HG03064 (cell line): Measurements from ENCODE around the gene MAST2.
A peak's percentile ranks its signal among the peaks of the same experiment; 100 is the strongest.

Experiments
- ATAC-seq: cut with Tn5 transposase; IDR thresholded peaks from one replicate; pipeline ENCODE4 v1.9.1; 2021; ENCODE audit warnings: low read depth; ENCODE audit not compliant: unreplicated experiment

The MAST2 gene

DNA sequence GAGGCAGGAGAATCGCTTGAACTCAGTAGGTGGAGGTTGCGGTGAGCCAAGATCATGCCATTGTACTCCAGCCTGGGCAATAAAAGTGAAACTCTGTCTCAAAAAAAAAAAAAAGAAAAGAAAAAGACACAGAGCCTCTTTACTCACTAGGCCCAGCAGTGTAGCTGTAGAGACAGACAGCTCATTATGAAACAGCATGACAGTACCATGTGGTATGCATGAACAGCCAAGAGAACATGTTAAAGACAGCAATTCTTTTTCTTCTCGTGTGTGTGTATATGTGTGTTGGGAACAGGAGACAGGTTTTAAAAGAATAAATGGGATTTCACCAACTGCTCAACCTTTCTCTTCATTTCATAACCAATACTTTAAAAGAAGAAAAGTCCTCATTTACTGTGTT lies 210.2 kb downstream of the MAST2 start:
- ATAC-seq = no peak

DNA sequence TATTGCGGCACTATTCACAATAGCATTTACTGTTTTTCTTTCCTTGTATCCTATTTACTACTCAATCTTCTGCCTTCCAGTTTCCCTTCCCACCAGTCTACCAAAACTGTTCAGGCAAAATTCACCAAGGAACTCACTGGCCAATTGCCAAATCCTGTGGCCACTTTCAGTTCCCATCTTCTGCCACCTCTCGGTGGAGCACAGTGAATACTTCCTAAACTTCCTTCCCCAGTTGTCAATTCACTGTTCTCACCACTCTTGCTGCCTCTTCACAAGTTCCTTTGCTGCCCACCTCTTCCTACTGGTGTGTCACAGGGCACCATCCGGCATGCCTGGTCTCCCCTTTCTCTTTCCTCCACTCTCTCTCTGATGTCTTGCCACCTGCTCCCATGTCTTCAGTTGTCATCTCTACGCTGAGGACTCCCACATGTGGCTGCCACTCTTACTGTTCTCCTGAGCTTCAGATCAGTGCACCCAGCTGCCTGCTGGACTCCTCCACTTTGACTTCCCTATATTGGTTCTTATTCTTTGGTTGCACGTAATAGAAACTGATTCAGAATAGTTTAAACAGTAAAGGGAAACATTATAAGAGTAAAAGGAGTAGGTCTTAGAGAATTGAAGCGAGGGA lies 214.6 kb downstream of the MAST2 start:
- no peak for ATAC-seq

DNA sequence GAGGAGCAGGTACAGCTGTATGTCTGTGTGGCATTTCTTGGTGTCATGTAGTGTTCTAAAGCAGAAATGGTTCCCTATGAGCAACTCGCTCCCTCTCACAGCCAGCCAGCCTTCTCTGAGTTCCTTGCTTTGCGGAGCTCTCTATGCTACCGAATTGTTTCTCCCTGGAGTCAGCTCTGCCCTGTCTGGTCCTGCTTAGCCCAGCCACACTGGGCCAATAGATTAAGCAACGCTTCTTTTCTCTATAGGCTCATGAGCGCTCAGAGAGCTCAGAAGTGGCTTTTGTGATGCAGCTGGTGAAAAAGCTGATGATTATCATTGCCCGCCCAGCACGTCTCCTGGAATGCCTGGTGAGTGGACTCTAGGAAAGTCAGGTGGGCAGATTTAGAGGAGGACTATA lies 215.9 kb downstream of the MAST2 start:
- ATAC-seq = no peak

- no peak for ATAC-seq
Observed at GRCh38 chr1:46020010-46020409, 216.6 kb downstream of the MAST2 start.

- ATAC-seq = no peak
Observed at GRCh38 chr1:46021046-46021996, 217.9 kb downstream of the MAST2 start.

DNA sequence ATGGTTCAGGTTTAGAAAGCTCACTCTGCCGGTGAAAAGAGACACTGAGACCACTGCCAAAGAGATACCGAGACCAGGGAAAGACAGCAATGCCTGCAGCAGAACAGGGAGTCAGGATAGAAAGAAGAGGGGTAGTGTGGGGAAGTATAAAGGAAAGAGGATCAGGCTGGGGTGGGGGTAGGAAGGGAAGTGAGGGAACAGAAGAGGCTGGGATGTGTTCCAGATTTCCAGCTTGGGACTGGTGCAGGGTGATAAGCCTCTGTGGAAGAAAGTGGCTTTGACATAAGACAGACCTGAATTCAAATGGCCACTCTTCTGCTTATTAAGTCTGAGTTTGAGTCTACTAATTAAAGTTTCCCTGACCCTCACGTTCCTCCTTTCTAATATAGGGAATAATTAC lies 223.1 kb downstream of the MAST2 start:
- ATAC-seq = no peak

DNA sequence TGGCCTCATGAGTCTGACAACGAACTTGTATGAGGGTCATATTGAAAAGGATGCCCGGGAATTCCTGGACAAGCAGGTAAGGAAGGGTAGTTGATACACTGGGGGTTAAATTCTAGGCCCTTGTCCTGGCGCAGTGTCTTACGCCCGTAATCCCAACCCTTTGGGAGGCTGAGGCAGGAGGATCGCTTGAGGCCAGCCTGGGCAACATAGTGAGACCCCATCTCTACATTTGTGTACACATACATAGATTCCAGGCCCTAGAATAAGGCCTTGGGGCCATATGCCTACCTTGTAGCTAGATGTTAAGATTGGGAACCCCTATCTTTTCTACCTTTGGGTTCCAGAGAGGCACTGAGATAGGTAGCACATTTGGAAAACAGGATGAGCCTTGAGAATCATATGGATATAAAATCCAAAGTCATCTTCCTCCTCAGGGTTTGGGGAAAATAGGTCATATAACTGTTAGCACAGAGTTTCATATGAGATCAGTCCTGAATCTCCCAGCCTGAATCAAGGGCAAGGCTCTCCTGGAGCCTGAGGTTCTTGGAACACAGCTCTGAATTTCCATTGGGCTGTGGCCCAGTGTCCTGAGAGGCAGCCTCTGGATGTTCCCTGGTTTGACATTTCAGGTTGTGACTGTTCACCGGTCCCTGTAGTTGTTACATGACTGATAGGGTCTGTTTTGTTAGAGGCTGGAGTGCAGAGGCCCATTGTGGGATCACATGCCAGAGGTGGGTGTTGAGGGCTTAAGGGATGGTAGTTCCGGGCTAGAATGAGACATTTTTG lies 224.6 kb downstream of the MAST2 start:
- no peak for ATAC-seq

- ATAC-seq = no peak
Observed at GRCh38 chr1:46030074-46030870, 226.9 kb downstream of the MAST2 start.

DNA sequence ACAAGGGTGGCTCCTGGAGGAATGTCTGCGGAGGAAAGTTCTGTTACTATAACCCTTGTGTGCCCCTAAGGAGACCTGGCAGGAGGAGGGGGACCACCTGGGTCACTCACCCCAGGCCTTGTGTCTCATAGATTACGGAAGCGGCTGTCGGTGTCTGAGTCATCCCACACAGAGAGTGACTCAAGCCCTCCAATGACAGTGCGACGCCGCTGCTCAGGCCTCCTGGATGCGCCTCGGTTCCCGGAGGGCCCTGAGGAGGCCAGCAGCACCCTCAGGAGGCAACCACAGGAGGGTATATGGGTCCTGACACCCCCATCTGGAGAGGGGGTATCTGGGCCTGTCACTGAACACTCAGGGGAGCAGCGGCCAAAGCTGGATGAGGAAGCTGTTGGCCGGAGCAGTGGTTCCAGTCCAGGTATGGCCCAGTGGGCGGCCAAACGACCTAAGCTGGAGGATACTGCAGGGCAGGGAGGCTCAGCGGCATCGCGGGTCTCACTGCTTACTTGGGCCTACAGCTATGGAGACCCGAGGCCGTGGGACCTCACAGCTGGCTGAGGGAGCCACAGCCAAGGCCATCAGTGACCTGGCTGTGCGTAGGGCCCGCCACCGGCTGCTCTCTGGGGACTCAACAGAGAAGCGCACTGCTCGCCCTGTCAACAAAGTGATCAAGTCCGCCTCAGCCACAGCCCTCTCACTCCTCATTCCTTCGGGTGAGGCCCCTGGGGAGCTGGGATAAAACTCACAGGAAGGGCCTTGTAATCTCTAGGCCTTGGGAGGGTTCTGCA lies 227.7 kb downstream of the MAST2 start:
- no peak for ATAC-seq

DNA sequence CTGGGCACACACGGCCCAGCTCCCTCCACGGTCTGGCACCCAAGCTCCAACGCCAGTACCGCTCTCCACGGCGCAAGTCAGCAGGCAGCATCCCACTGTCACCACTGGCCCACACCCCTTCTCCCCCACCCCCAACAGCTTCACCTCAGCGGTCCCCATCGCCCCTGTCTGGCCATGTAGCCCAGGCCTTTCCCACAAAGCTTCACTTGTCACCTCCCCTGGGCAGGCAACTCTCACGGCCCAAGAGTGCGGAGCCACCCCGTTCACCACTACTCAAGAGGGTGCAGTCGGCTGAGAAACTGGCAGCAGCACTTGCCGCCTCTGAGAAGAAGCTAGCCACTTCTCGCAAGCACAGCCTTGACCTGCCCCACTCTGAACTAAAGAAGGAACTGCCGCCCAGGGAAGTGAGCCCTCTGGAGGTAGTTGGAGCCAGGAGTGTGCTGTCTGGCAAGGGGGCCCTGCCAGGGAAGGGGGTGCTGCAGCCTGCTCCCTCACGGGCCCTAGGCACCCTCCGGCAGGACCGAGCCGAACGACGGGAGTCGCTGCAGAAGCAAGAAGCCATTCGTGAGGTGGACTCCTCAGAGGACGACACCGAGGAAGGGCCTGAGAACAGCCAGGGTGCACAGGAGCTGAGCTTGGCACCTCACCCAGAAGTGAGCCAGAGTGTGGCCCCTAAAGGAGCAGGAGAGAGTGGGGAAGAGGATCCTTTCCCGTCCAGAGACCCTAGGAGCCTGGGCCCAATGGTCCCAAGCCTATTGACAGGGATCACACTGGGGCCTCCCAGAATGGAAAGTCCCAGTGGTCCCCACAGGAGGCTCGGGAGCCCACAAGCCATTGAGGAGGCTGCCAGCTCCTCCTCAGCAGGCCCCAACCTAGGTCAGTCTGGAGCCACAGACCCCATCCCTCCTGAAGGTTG lies 231.4 kb downstream of the MAST2 start:
- no peak for ATAC-seq

- ATAC-seq = no peak
Observed at GRCh38 chr1:46036894-46037839, 233.8 kb downstream of the MAST2 start.

- ATAC-seq = no peak
Observed at GRCh38 chr1:46039571-46040052, 236.2 kb downstream of the MAST2 start.

- ATAC-seq = no peak
Observed at GRCh38 chr1:46041551-46041950, 238.1 kb downstream of the MAST2 start.

- no peak for ATAC-seq
Observed at GRCh38 chr1:46041974-46042373, 238.6 kb downstream of the MAST2 start.

- ATAC-seq = peak; percentile 84
Observed at GRCh38 chr1:46043458-46044017, 240.1 kb downstream of the MAST2 start.

- ATAC-seq = no peak
Observed at GRCh38 chr1:46044116-46044515, 240.7 kb downstream of the MAST2 start.

GRCh38 chr1:46053734-46054133 lies 250.3 kb downstream of the MAST2 start:
- no peak for ATAC-seq
